ENCODE data around the gene ARID1B. TPM values are rescaled to one million over a fixed set of nuclear protein-coding genes. Genes with fewer than 3 reads are reported as not detected.

ARID1B gene
- total RNA-seq, 1 donor from 2014 or later: 78.1 TPM

DNA sequence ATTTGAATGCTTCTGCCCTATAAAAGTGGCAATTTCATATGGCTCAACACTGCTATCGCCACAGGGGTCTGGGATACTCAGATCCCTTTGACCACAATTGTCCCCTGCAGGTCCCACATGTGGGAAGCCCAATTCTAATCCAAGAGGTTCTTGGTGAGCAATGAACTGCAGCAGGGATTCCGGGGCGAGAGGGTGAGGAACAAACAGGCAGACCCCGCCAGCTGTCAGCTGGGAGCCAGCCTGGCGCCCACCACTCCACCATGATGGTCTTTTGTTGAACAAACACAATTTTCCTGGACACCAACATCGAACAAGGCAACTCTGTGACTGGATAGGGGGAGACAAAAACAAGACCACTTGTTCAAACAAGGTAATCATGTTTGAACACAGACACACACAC lies 465.6 kb downstream of the ARID1B start:
- DNase-seq (ENCODE audit: extremely low spot score, unreplicated experiment): no peak
- TF ChIP-seq, protein P1, sequence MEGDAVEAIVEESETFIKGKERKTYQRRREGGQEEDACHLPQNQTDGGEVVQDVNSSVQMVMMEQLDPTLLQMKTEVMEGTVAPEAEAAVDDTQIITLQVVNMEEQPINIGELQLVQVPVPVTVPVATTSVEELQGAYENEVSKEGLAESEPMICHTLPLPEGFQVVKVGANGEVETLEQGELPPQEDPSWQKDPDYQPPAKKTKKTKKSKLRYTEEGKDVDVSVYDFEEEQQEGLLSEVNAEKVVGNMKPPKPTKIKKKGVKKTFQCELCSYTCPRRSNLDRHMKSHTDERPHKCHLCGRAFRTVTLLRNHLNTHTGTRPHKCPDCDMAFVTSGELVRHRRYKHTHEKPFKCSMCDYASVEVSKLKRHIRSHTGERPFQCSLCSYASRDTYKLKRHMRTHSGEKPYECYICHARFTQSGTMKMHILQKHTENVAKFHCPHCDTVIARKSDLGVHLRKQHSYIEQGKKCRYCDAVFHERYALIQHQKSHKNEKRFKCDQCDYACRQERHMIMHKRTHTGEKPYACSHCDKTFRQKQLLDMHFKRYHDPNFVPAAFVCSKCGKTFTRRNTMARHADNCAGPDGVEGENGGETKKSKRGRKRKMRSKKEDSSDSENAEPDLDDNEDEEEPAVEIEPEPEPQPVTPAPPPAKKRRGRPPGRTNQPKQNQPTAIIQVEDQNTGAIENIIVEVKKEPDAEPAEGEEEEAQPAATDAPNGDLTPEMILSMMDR (IDR thresholded peaks at IDR 0.05): no peak
- Mint-ChIP-seq H3K36me3 (ENCODE audit: unreplicated experiment) (no peaks in the 10 kb centered on the region), H3K4me3 (ENCODE audit: unreplicated experiment) (no peak overlapping the region), H3K27me3 (ENCODE audit: unreplicated experiment) (peaks cover 9% of the 10 kb centered on the region), H3K27ac (ENCODE audit: unreplicated experiment) (no peak overlapping the region), H3K4me1 (ENCODE audit: unreplicated experiment) (no peaks in the 10 kb centered on the region), H3K9me3 (ENCODE audit: unreplicated experiment) (peaks cover 4% of the 10 kb centered on the region)

DNA sequence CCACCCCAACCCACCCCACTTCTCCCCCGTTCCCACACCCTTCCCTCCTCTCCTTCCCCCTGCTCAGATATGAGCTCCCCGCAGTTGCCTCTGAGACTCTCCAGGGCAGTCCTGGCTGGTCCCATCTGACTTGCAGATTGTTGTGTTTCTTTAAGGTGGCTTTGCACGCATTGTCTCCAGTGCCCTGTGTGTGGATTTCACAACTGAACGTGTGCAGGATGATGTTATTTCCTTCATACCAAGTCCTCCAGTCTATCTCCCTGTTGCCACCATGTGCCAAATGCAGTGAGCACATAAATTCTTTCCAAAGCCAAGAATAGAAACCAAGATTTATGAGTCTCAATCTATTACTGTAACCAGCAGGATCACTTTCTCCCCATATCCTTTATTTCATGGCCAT lies 467.0 kb downstream of the ARID1B start:
- Mint-ChIP-seq H3K27ac (ENCODE audit: unreplicated experiment) (no peak overlapping the region), H3K4me3 (ENCODE audit: unreplicated experiment) (no peak overlapping the region), H3K9me3 (ENCODE audit: unreplicated experiment) (peaks cover 8% of the 10 kb centered on the region), H3K27me3 (ENCODE audit: unreplicated experiment) (peaks cover 11% of the 10 kb centered on the region), H3K4me1 (ENCODE audit: unreplicated experiment) (no peaks in the 10 kb centered on the region), H3K36me3 (ENCODE audit: unreplicated experiment) (peaks cover 2% of the 10 kb centered on the region)
- no peak for DNase-seq (ENCODE audit: extremely low spot score, unreplicated experiment)
- TF ChIP-seq, protein P1 (IDR thresholded peaks at IDR 0.05): no peak

DNA sequence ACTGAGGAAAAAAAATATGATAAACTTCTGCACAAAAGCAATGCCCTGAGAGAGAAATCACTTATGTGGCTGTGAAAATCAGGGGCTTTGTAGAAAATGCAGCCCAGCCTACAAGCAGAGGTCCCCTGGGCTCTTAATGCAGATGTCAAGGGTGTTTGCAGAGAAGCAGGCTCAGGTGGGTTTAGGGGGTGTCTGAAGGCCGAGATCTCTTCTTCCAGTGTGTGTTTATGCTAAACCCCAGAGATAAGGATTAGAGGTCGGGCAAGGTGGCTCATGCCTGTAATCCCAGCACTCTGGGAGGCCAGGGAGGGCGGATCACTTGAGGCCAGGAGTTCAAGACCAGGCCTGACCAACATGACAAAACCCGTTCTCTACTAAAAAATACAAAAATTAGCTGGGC lies 467.6 kb downstream of the ARID1B start:
- peaks cover 2% of the 10 kb centered on the region for H3K36me3 Mint-ChIP-seq (ENCODE audit: unreplicated experiment)
- H3K4me1 Mint-ChIP-seq (ENCODE audit: unreplicated experiment): no peaks in the 10 kb centered on the region
- no peak overlapping the region for H3K4me3 Mint-ChIP-seq (ENCODE audit: unreplicated experiment)
- H3K27me3 Mint-ChIP-seq (ENCODE audit: unreplicated experiment): peaks cover 14% of the 10 kb centered on the region
- H3K9me3 Mint-ChIP-seq (ENCODE audit: unreplicated experiment): peaks cover 8% of the 10 kb centered on the region
- DNase-seq (ENCODE audit: extremely low spot score, unreplicated experiment): no peak
- no peak overlapping the region for H3K27ac Mint-ChIP-seq (ENCODE audit: unreplicated experiment)
- TF ChIP-seq, protein P1 (IDR thresholded peaks at IDR 0.05): no peak

DNA sequence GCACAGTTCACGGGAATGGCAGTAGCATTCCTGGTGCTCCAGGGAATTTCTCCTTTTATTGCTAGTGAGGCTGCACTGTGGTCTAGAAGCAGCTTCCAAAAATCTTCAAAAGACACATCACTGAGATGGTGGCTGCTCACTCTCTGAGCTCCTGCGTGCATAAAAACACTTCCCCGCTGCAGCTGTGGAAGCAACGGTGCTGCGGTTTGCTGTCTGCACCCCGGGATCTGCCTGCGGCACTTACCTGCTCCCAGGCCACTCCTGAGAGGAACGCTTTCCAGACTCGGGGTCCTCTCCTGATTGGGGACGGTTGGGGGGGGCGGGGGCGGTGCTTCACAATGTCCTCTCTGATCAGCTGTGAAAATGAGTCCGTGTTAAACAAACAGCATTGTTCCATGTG lies 468.3 kb downstream of the ARID1B start:
- Mint-ChIP-seq H3K27ac (ENCODE audit: unreplicated experiment) (no peak overlapping the region), H3K27me3 (ENCODE audit: unreplicated experiment) (peaks cover 18% of the 10 kb centered on the region), H3K36me3 (ENCODE audit: unreplicated experiment) (peaks cover 2% of the 10 kb centered on the region), H3K9me3 (ENCODE audit: unreplicated experiment) (peaks cover 8% of the 10 kb centered on the region), H3K4me3 (ENCODE audit: unreplicated experiment) (no peak overlapping the region), H3K4me1 (ENCODE audit: unreplicated experiment) (no peaks in the 10 kb centered on the region)
- TF ChIP-seq, protein P1 (IDR thresholded peaks at IDR 0.05): no peak
- DNase-seq (ENCODE audit: extremely low spot score, unreplicated experiment): no peak

DNA sequence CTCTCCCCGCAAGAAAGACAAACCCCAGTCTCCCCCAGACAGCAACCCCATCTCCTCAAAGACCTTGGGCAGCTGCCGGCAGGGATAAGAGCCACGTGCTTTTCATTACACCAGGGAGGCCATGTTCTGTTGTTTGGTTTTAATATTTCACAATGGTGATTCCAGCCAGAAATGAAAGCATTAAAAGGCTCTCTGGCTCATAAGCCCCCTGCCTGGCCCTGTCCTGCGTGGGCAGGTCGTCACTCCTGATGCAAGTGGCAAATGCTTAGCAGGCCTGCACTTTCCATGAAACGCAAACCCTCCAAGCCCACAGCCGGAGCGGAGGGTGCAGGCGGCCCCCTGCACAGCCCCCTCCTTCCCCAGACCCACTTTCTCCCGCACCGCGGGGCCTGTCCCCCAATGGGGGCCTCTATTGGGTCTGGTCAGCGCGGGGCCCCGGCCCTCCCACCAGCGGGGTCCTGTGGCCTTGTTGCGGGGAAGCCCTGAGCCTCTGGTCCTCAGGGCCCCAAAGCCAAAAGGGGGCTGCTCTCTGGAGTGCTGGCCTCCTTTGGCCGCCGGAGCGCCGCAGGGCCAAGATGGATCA lies 469.0 kb downstream of the ARID1B start:
- DNase-seq (ENCODE audit: extremely low spot score, unreplicated experiment): no peak
- Mint-ChIP-seq H3K4me3 (ENCODE audit: unreplicated experiment) (no peak overlapping the region), H3K9me3 (ENCODE audit: unreplicated experiment) (peaks cover 7% of the 10 kb centered on the region)

More for the DNA sequence above, 469.0 kb downstream of the ARID1B start:
- TF ChIP-seq, protein P1 (IDR thresholded peaks at IDR 0.05): no peak
- no peaks in the 10 kb centered on the region for H3K4me1 Mint-ChIP-seq (ENCODE audit: unreplicated experiment)
- H3K27me3 Mint-ChIP-seq (ENCODE audit: unreplicated experiment): peaks cover 24% of the 10 kb centered on the region
- no peak overlapping the region for H3K27ac Mint-ChIP-seq (ENCODE audit: unreplicated experiment)
- H3K36me3 Mint-ChIP-seq (ENCODE audit: unreplicated experiment): peaks cover 2% of the 10 kb centered on the region

Data from osteocyte (in vitro differentiated cells).